Measurements from ENCODE around the gene S100A2. TPM values are rescaled to one million over a fixed set of nuclear protein-coding genes. Genes with fewer than 3 reads are reported as not detected.

S100A2 gene
- total RNA-seq, 1 donor from 2014 or later = 3.8 TPM

GRCh38 chr1:153553096-153553495 is 12.5 kb downstream of the S100A2 start:
- no peak for TF ChIP-seq EZH2 (IDR thresholded peaks at IDR 0.05; ENCODE audit: insufficient read depth, low read length)
- no peak for TF ChIP-seq CTCF (IDR thresholded peaks at IDR 0.05; ENCODE audit: insufficient read depth, low read depth, low read length)
- H3K36me3 ChIP-seq (ENCODE audit: insufficient read depth, low read length) = no peaks in the 10 kb centered on the region
- Mint-ChIP-seq H3K27ac (ENCODE audit: unreplicated experiment) (peak overlapping the region; percentile 27), H3K36me3 (ENCODE audit: low read depth, unreplicated experiment) (no peaks in the 10 kb centered on the region), H3K4me3 (ENCODE audit: unreplicated experiment) (peak overlapping the region; percentile 47), H3K9me3 (ENCODE audit: unreplicated experiment) (peaks cover 5% of the 10 kb centered on the region), H3K4me1 (ENCODE audit: low read depth, unreplicated experiment) (peaks cover 36% of the 10 kb centered on the region), H3K27me3 (ENCODE audit: low read depth, unreplicated experiment) (no peaks in the 10 kb centered on the region)
- no peaks in the 10 kb centered on the region for H4K20me1 ChIP-seq (ENCODE audit: insufficient read depth, low read length)
- H3K4me2 ChIP-seq (ENCODE audit: low read length) = no peak overlapping the region
- FAIRE-seq = no peak
- DNase-seq (ENCODE audit: low read depth) = no peak
- no peak overlapping the region for H3K27ac ChIP-seq (ENCODE audit: low read depth, low read length)
- H3K27me3 ChIP-seq (ENCODE audit: insufficient read depth, low read length) = no peaks in the 10 kb centered on the region
- no peak overlapping the region for H2AFZ ChIP-seq (ENCODE audit: low read depth, low read length)
- no peaks in the 10 kb centered on the region for H3K9me3 ChIP-seq (ENCODE audit: insufficient read depth, low read depth, low read length)
- no peak overlapping the region for H3K4me3 ChIP-seq (ENCODE audit: insufficient read depth, low read depth, low read length)
- H3K79me2 ChIP-seq (ENCODE audit: insufficient read depth, low read length) = no peaks in the 10 kb centered on the region
- peaks cover 22% of the 10 kb centered on the region for H3K4me1 ChIP-seq (ENCODE audit: insufficient read depth, low read length)
- H3K9ac ChIP-seq (ENCODE audit: low read length) = no peak overlapping the region

GRCh38 chr1:153552335-153552734 is 13.3 kb downstream of the S100A2 start:
- Histone ChIP-seq H3K9ac (ENCODE audit: low read length) (no peak overlapping the region), H3K27ac (ENCODE audit: low read depth, low read length) (no peak overlapping the region), H2AFZ (ENCODE audit: low read depth, low read length) (no peak overlapping the region), H3K4me1 (ENCODE audit: insufficient read depth, low read length) (peaks cover 22% of the 10 kb centered on the region), H3K79me2 (ENCODE audit: insufficient read depth, low read length) (no peaks in the 10 kb centered on the region), H3K4me3 (ENCODE audit: insufficient read depth, low read depth, low read length) (no peak overlapping the region), H4K20me1 (ENCODE audit: insufficient read depth, low read length) (no peaks in the 10 kb centered on the region), H3K36me3 (ENCODE audit: insufficient read depth, low read length) (no peaks in the 10 kb centered on the region), H3K4me2 (ENCODE audit: low read length) (no peak overlapping the region), H3K27me3 (ENCODE audit: insufficient read depth, low read length) (no peaks in the 10 kb centered on the region), H3K9me3 (ENCODE audit: insufficient read depth, low read depth, low read length) (no peaks in the 10 kb centered on the region)
- Mint-ChIP-seq H3K9me3 (ENCODE audit: unreplicated experiment) (peaks cover under 1% of the 10 kb centered on the region), H3K4me1 (ENCODE audit: low read depth, unreplicated experiment) (peaks cover 39% of the 10 kb centered on the region), H3K36me3 (ENCODE audit: low read depth, unreplicated experiment) (no peaks in the 10 kb centered on the region), H3K4me3 (ENCODE audit: unreplicated experiment) (no peak overlapping the region), H3K27ac (ENCODE audit: unreplicated experiment) (no peak overlapping the region), H3K27me3 (ENCODE audit: low read depth, unreplicated experiment) (no peaks in the 10 kb centered on the region)
- no peak for TF ChIP-seq EZH2 (IDR thresholded peaks at IDR 0.05; ENCODE audit: insufficient read depth, low read length)
- TF ChIP-seq CTCF (IDR thresholded peaks at IDR 0.05; ENCODE audit: insufficient read depth, low read depth, low read length) = no peak
- FAIRE-seq (no peak), DNase-seq (ENCODE audit: low read depth) (no peak)

- Mint-ChIP-seq H3K36me3 (ENCODE audit: low read depth, unreplicated experiment) (no peaks in the 10 kb centered on the region), H3K27me3 (ENCODE audit: low read depth, unreplicated experiment) (no peaks in the 10 kb centered on the region), H3K27ac (ENCODE audit: unreplicated experiment) (no peak overlapping the region), H3K4me1 (ENCODE audit: low read depth, unreplicated experiment) (peaks cover 49% of the 10 kb centered on the region), H3K4me3 (ENCODE audit: unreplicated experiment) (no peak overlapping the region), H3K9me3 (ENCODE audit: unreplicated experiment) (no peaks in the 10 kb centered on the region)
- no peak overlapping the region for H3K27ac ChIP-seq (ENCODE audit: low read depth, low read length)
- no peak overlapping the region for H3K9ac ChIP-seq (ENCODE audit: low read length)
- H2AFZ ChIP-seq (ENCODE audit: low read depth, low read length) = no peak overlapping the region
- no peak overlapping the region for H3K4me2 ChIP-seq (ENCODE audit: low read length)
- TF ChIP-seq CTCF (IDR thresholded peaks at IDR 0.05; ENCODE audit: insufficient read depth, low read depth, low read length) = no peak
- no peak for TF ChIP-seq EZH2 (IDR thresholded peaks at IDR 0.05; ENCODE audit: insufficient read depth, low read length)
- no peaks in the 10 kb centered on the region for H3K27me3 ChIP-seq (ENCODE audit: insufficient read depth, low read length)
- H3K36me3 ChIP-seq (ENCODE audit: insufficient read depth, low read length) = no peaks in the 10 kb centered on the region
- no peaks in the 10 kb centered on the region for H3K79me2 ChIP-seq (ENCODE audit: insufficient read depth, low read length)
- no peak for DNase-seq (ENCODE audit: low read depth)
- no peak overlapping the region for H3K4me3 ChIP-seq (ENCODE audit: insufficient read depth, low read depth, low read length)
- FAIRE-seq = no peak
- no peaks in the 10 kb centered on the region for H3K9me3 ChIP-seq (ENCODE audit: insufficient read depth, low read depth, low read length)
- H4K20me1 ChIP-seq (ENCODE audit: insufficient read depth, low read length) = no peaks in the 10 kb centered on the region
- H3K4me1 ChIP-seq (ENCODE audit: insufficient read depth, low read length) = peaks cover 22% of the 10 kb centered on the region
These were observed 14.7 kb downstream of the S100A2 start for GRCh38 chr1:153550827-153551500.

Data from astrocyte (in vitro differentiated cells and primary cell).